ENCODE measurements around the gene RAB10.
"Not testable (repeated sequence)": the region's sequence is repeated elsewhere in the genome, so short reads cannot be mapped to it uniquely, and the experiment has no call there.

Gene RAB10

GRCh38 chr2:26164641-26165211, 130.8 kb downstream of the RAB10 start:
- no peak for ATAC-seq

DNA sequence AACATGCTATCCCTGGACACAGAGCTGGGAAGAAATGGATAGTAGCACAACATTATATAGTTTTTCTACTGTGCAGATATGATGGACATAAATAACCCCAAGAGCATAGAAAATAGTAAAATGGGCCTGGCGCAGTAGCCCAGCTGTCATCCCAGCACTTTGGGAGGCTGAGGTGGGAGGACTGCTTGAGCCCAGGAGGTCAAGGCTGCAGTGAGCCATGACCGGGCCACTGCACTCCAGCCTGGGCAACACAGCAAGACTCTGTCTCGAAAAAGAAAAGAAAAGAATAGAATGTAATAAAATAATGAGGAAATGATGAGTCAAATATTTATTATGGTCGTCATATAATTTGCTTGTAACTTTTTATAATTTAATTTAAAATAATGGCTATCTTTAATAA, 131.5 kb downstream of the RAB10 start:
- ATAC-seq, result no peak

GRCh38 chr2:26166541-26166940, 132.7 kb downstream of the RAB10 start:
- not testable (repeated sequence) for ATAC-seq

- ATAC-seq, result no peak
Observed at GRCh38 chr2:26168785-26169184, 134.9 kb downstream of the RAB10 start.

GRCh38 chr2:26169226-26169625, 135.3 kb downstream of the RAB10 start:
- no peak for ATAC-seq

- no peak for ATAC-seq
Observed at GRCh38 chr2:26169681-26170414, 136.0 kb downstream of the RAB10 start.

DNA sequence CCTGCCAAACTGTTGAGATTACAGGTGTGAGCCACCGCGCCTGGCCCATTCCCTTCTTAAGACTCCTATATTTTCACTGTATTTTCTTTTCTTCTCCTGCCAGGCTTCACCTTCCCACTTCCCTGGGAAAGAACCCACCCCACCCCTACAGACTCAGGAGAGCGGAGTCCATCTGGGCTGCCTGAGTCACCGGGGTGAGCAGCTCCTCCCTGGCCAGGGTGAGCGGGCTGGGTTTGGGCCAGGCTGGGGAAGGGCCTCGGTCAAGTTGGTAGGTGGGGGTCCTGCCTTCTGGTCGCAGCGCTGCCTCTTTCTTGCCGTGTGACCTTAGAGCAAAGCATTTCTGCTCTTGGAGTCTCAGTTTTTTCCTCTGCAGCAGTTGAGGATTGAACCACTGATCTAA, 136.9 kb downstream of the RAB10 start:
- no peak for ATAC-seq

DNA sequence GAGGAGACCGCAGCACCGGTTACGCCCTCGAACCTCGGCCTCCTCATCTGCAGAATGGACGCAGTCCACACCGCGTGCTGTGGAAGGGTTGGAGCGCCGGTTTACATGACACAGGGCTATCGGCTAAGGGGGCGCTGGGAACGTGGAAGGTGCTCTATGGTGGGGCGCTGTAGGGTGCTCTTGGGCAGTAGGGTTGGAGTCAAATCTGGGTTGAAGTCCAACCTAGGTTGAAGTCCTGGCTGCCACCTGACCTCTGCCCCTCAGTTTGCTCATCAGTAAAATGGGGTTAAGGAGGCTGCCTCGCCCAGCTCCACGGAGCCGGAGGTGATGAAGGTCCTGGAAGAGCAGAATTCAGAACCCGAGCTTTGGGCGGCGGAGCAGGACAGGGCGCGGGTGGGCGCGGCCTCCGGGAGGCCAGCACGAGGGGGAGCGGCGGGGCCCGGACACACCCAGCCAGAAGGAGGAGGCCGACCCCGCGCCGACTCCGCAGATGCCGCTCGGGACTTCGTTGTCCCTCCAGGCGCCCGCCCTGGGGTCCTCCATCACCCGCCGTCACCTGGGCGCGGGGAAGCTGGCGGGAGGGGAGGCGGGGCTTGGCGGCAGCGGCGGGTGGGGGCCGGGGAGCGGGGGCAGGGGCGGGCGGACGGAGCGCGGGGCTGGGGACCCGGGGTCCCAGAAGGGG, 138.4 kb downstream of the RAB10 start:
- no peak for ATAC-seq

DNA sequence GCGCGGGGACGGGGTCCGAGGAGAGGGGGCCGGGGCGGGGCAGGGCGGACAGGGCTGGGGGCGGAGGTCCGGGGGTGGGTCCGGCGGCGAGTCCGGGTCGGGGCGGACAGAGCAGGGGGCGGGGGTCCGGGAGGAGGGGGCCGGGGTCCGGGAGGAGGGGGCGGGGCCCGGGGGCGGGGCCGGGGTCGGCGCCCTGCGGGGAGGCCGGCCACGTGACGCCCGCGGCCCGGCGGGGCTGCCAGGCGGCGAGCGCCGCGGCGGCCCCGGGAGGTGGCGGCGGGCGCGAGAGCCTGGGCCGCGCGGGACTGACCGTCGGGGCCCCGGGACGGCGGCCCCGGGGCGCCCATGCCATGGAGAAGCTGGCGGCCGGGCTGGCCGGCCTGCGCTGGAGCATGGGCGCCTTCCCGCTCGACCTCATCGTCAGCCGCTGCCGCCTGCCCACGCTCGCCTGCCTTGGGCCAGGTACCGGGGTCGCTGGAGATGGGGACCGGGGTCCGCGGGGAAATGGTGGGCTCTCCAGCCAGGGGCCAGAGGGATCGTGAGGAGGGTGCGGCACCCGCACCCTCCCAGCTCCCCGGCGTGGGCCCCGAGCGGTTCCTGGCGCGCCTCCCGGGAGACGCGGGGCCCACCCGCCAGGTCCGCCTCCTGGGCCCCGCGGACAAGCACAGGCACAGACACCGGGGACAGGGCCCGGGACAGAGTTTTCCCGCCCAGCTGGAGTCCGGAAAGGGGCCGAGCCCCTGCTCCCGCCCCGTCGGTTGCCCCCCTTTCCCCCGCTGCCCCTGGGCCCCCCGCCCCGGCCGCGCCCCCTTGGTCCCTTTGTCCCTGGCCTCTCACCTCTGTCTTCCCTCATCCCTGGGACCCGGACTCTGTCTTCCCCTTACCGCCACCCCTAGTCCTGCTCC, 139.2 kb downstream of the RAB10 start, which contains the start of gene GAREM2:
Gene GAREM2 (plus strand): TSS at position 218 of the 905 bp plus-strand sequence. CDS start 133 bp downstream, at position 351.
- peak in 1 of 2 donors; percentile 22 for ATAC-seq

DNA sequence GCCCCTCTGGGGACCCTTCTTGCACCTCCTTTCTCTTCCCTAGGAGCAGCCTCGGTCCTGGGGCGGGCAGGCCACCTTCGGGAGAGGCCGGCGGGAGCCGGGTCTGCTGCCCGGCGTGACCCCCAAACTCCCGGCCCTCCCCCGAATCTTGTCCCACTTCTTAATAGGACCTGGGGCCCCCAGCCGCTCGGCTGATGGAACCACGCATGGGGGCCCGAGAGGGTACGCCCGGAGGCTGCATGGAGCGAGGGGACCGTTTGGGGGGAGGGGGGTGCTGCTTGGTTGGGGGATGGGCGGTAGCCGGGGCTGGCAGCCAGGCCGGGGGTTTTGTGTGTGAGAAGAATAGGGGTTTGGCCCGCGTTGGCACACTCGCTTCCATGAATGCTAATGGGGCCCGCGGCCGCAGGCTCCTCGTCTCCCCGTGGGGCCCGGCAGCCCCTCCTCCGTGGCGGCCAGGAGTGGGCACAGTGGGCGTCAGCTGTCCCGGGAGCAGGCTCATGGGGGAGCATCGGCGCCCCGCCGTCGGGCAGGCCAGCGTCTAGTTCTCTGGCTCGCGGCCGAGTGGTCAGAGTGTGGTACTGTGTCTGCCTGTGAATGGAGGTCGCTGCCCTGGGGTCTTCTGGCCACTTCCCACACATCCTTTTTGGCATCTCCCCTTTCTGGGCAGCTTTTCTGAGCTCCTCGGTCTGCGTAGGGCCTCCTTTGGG, 140.0 kb downstream of the RAB10 start:
- ATAC-seq, result no peak

- no peak for ATAC-seq
Observed at GRCh38 chr2:26174691-26175465, 141.0 kb downstream of the RAB10 start.

- no peak for ATAC-seq
Observed at GRCh38 chr2:26175466-26176278, 141.8 kb downstream of the RAB10 start.

GRCh38 chr2:26176279-26176615, 142.4 kb downstream of the RAB10 start:
- ATAC-seq, result no peak

- no peak for ATAC-seq
Observed at GRCh38 chr2:26177122-26177521, 143.2 kb downstream of the RAB10 start.

DNA sequence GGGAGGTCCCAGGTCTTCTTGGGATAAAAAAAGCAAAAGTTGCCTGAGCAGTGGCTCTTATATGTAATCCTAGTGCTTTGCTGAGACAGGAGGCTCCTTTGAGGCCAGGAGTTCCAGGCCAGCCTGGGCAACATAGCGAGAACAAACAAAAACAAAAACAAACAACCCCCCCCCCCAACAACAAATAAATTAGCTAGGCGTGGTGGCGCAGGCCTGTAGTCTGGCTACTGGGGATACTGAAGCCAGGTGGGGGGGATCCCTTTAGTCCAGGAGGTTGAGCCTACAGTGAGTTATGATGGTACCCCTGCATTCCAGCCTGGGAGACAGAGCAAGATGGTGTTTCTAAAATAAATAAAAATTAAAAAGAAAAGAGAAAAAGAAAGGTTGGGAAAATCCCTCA, 144.4 kb downstream of the RAB10 start:
- no peak for ATAC-seq

GRCh38 chr2:26178746-26179436, 145.0 kb downstream of the RAB10 start:
- ATAC-seq, result peak; percentile 22 to 42

DNA sequence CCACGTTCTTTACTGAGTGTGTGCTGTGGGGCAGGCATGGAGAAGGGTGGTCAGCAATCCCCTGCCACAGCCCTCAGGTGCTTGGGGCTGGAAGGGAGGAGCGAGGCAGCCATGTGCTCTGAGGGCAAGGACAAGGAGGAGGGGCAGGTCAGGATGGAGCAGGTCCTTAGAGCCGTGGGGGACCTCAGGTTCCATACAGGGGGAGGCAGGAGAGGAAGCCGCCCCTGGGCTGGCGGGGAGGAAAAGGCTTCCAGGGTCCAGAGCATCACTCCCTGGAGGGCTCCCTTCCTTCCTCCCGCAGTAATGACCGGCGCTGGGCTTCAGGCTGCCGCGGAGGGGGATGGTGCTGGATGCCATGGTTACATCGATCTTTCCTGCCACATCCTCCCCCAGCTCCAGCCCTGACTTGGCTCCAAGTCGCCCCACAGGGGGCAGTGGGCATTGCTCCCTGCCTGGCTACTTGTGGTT, 145.6 kb downstream of the RAB10 start:
- no peak for ATAC-seq

GRCh38 chr2:26182441-26182840, 148.6 kb downstream of the RAB10 start:
- ATAC-seq, result no peak

- ATAC-seq, result no peak
Observed at GRCh38 chr2:26182887-26183630, 149.2 kb downstream of the RAB10 start.

All from activated CD4-positive, CD25-positive, alpha-beta regulatory T cell treated with anti-CD3 and anti-CD28 coated beads, Interleukin-2, amount 50 U/mL, for 24 hours (primary cell).